Measurements from ENCODE around the gene S100A13.

DNA sequence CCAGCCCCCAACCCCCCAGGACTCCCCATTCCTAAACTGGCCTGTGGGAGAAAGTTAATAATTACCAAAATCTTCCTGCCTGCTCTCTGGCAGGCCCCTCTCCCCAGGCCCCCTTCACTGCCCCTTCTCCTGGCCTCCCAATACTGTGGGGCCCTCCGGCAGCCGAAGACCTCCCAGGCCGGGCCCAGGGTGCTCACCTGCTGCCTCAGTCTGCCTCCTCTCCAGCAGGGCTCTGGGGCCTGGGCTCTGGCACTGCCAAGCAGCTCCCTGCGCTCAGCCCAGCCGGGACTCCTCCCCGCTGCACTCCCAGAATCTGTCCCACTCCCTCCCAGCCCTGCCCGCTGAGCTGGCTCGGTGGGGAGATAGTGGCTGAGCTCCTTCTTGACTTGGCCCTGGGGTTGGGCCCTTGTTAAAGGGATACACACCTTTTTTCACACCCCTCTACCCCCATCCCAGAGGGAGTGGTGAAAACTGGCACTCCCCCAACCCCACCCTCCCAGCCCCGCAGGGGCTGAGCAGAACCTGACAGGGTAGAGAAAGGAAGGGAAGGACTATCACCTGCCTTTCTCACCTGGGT lies 14.5 kb downstream of the S100A13 start, which contains the start of gene S100A16:
- TF ChIP-seq, protein P1, sequence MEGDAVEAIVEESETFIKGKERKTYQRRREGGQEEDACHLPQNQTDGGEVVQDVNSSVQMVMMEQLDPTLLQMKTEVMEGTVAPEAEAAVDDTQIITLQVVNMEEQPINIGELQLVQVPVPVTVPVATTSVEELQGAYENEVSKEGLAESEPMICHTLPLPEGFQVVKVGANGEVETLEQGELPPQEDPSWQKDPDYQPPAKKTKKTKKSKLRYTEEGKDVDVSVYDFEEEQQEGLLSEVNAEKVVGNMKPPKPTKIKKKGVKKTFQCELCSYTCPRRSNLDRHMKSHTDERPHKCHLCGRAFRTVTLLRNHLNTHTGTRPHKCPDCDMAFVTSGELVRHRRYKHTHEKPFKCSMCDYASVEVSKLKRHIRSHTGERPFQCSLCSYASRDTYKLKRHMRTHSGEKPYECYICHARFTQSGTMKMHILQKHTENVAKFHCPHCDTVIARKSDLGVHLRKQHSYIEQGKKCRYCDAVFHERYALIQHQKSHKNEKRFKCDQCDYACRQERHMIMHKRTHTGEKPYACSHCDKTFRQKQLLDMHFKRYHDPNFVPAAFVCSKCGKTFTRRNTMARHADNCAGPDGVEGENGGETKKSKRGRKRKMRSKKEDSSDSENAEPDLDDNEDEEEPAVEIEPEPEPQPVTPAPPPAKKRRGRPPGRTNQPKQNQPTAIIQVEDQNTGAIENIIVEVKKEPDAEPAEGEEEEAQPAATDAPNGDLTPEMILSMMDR (IDR thresholded peaks at IDR 0.05; ENCODE audit: insufficient read depth, low read length, poor library complexity, severe bottlenecking) = no peak
- TF ChIP-seq EZH2phosphoT487 (conservative IDR thresholded peaks at IDR 0.05; ENCODE audit: low read length) = no peak
